Liver (tissue), 9 donors: Measurements from ENCODE around the gene CCDC172. TPM values are rescaled to one million over a fixed set of nuclear protein-coding genes. Genes with fewer than 3 reads are reported as not detected.

Source experiments
- DNase-seq: peaks from one replicate; pipeline ENCODE4 v3.0.0-alpha.2; 2017; ENCODE audit warnings: low spot score
- H3K27ac ChIP-seq, 2 donors: one replicate each; pipeline ENCODE4 v1.7.0; 2013; ENCODE audit warnings: inconsistent platforms in 2 of 2, low read length in 2 of 2, control low read depth in 1 of 2, low read depth in 1 of 2, mild to moderate bottlenecking in 1 of 2
- H3K27me3 ChIP-seq, 4 donors: one replicate each; pipeline versions ENCODE4 v1.6.1 to v1.7.0; 2013; ENCODE audit warnings: low read length in 3 of 4, inconsistent platforms in 1 of 4, mild to moderate bottlenecking in 1 of 4, moderate library complexity in 1 of 4; ENCODE audit not compliant: control insufficient read depth in 4 of 4, insufficient read depth in 4 of 4
- H3K36me3 ChIP-seq, 4 donors: one replicate each; pipeline versions ENCODE4 v1.6.1 to v1.7.0; 2013; ENCODE audit warnings: low read length in 3 of 4, mild to moderate bottlenecking in 3 of 4, low read depth in 1 of 4, moderate library complexity in 1 of 4; ENCODE audit not compliant: control insufficient read depth in 4 of 4, insufficient read depth in 3 of 4
- H3K4me1 ChIP-seq, 4 donors: one replicate each; pipeline versions ENCODE4 v1.6.1 to v1.7.0; 2013; ENCODE audit warnings: low read length in 3 of 4, mild to moderate bottlenecking in 3 of 4, moderate library complexity in 1 of 4; ENCODE audit not compliant: control insufficient read depth in 4 of 4, insufficient read depth in 4 of 4
- H3K4me3 ChIP-seq, 3 donors: one replicate each; pipeline versions ENCODE4 v1.6.1 to v1.7.0; 2013; ENCODE audit warnings: low read length in 3 of 3, control low read depth in 1 of 3, low read depth in 1 of 3, mild to moderate bottlenecking in 1 of 3
- H3K9ac ChIP-seq, 2 donors: one replicate each; pipeline ENCODE4 v1.7.0; 2013; ENCODE audit warnings: low read length in 2 of 2, mild to moderate bottlenecking in 2 of 2, moderate library complexity in 2 of 2, control low read depth in 1 of 2, low read depth in 1 of 2
- H3K9me3 ChIP-seq, 4 donors: one replicate each; pipeline versions ENCODE4 v1.6.1 to v1.7.0; 2013; ENCODE audit warnings: low read length in 3 of 4; ENCODE audit not compliant: control insufficient read depth in 4 of 4
- ATF3 ChIP-seq: IDR thresholded peaks from 2 replicates; pipeline ENCODE4 v1.6.1; 2016; ENCODE audit warnings: antibody characterized with exemption
- CTCF ChIP-seq: fragments of 150-350 bp; IDR thresholded peaks from 2 replicates; pipeline ENCODE4 v1.5.1; 2017; ENCODE audit warnings: improper control_type of control experiment, low read depth, low read length; ENCODE audit not compliant: missing input control
- EGR1 ChIP-seq, 2 donors: IDR thresholded peaks; 2 replicates each; pipeline ENCODE4 v1.6.1; 2016 to 2018; ENCODE audit warnings: antibody characterized with exemption in 2 of 2, low read depth in 2 of 2
- FOXA1 ChIP-seq: IDR thresholded peaks from 2 replicates; pipeline ENCODE4 v1.6.1; 2016; ENCODE audit warnings: antibody characterized with exemption
- FOXA2 ChIP-seq: IDR thresholded peaks from 2 replicates; pipeline ENCODE4 v1.6.1; 2016; ENCODE audit warnings: antibody characterized with exemption
- GABPA ChIP-seq, 2 donors: IDR thresholded peaks in 1 of 2; conservative IDR thresholded peaks in 1 of 2; 2 replicates each; pipeline ENCODE4 v1.6.1; 2016; ENCODE audit warnings: antibody characterized with exemption in 2 of 2, mild to moderate bottlenecking in 1 of 2, moderate library complexity in 1 of 2
- HNF4A ChIP-seq, 2 donors: conservative IDR thresholded peaks; 2 replicates each; pipeline ENCODE4 v1.6.1; 2016; ENCODE audit warnings: antibody characterized with exemption in 2 of 2, mild to moderate bottlenecking in 2 of 2
- HNF4G ChIP-seq: IDR thresholded peaks from 2 replicates; pipeline ENCODE4 v1.6.1; 2016; ENCODE audit warnings: antibody characterized with exemption
- JUND ChIP-seq, 2 donors: IDR thresholded peaks; 2 replicates each; pipeline ENCODE4 v1.6.1; 2016; ENCODE audit warnings: antibody characterized with exemption in 2 of 2
- MAX ChIP-seq: IDR thresholded peaks from 2 replicates; pipeline ENCODE4 v1.6.1; 2016; ENCODE audit warnings: antibody characterized with exemption
- NR2F2 ChIP-seq: IDR thresholded peaks from 2 replicates; pipeline ENCODE4 v1.6.1; 2016; ENCODE audit warnings: antibody characterized with exemption
- REST ChIP-seq: IDR thresholded peaks from 2 replicates; pipeline ENCODE4 v1.6.1; 2016; ENCODE audit warnings: antibody characterized with exemption, mild to moderate bottlenecking
- RXRA ChIP-seq, 2 donors: IDR thresholded peaks; 2 replicates each; pipeline ENCODE4 v1.6.1; 2017 to 2018; ENCODE audit warnings: antibody characterized with exemption in 2 of 2, mild to moderate bottlenecking in 1 of 2
- SP1 ChIP-seq: IDR thresholded peaks from 2 replicates; pipeline ENCODE4 v1.6.1; 2018; ENCODE audit warnings: antibody characterized with exemption, mild to moderate bottlenecking
- TAF1 ChIP-seq: conservative IDR thresholded peaks from 2 replicates; pipeline ENCODE4 v1.6.1; 2016; ENCODE audit warnings: antibody characterized with exemption, mild to moderate bottlenecking
- YY1 ChIP-seq: IDR thresholded peaks from 2 replicates; pipeline ENCODE4 v1.6.1; 2016; ENCODE audit warnings: antibody characterized with exemption, mild to moderate bottlenecking
- ZBTB33 ChIP-seq: IDR thresholded peaks from 2 replicates; pipeline ENCODE4 v1.6.1; 2016; ENCODE audit warnings: antibody characterized with exemption
- WGBS: extraction: QIAGEN DNeasy Blood & Tissue Kit; methylation state at CpG from one replicate; pipeline ENCODE4 v1.1.7; 2013; 5-methylcytosine and 5-hydroxymethylcytosine counted together
- polyA plus RNA-seq, 2 donors: library from polyadenylated mRNA; stranded (reverse) in 1 of 2; unstranded in 1 of 2; fragments of 200-250 nt in 1 of 2; fragments of >200 nt in 1 of 2; fragmentation: Nextera tagmentation in 1 of 2; extraction: Ambion mirVana in 1 of 2; gene quantifications; one replicate each; pipeline versions ENCODE4 v1.2.1 to v1.2.3, GENCODE V29; 2013 to 2015
- total RNA-seq, 2 donors: library from RNA; depleted of rRNA; stranded (reverse); fragments of >200 nt; gene quantifications; one replicate each; pipeline ENCODE4 v1.2.3, GENCODE V29; 2014
- donor health status: healthy.
- donor health status: healthy.
- donor health status: healthy.
- donor health status: healthy.
- donor health status: healthy.

Gene CCDC172
- total and polyA plus RNA-seq, 4 donors: not detected

GRCh38 chr10:116312548-116312947 lies 11.7 kb upstream of the CCDC172 start:
- no peaks in the 10 kb centered on the region for H3K4me1 ChIP-seq
- no peak for DNase-seq
- H3K4me3 ChIP-seq: no peak overlapping the region
- H3K9ac ChIP-seq: no peak overlapping the region
- WGBS: 87% methylated on average over 4 of the region's 4 CpGs
- H3K36me3 ChIP-seq: no peaks in the 10 kb centered on the region
- TF ChIP-seq NR2F2 (no peak), FOXA1 (no peak), SP1 (no peak), YY1 (no peak), ZBTB33 (no peak), HNF4G (no peak), JUND (IDR thresholded peaks at IDR 0.05) (no peak), EGR1 (IDR thresholded peaks at IDR 0.05; ENCODE audit: low read depth in 2 of 2) (no peak), GABPA (IDR thresholded peaks at IDR 0.05 in 1 of 2, conservative IDR thresholded peaks at IDR 0.05 in 1 of 2) (no peak), FOXA2 (no peak), MAX (no peak), ATF3 (no peak), RXRA (IDR thresholded peaks at IDR 0.05) (no peak), CTCF (no peak), HNF4A (conservative IDR thresholded peaks at IDR 0.05) (no peak), TAF1 (no peak)
- no peaks in the 10 kb centered on the region for H3K9me3 ChIP-seq
- no peak overlapping the region for H3K27ac ChIP-seq
- H3K27me3 ChIP-seq: no peaks in the 10 kb centered on the region

GRCh38 chr10:116316503-116316902 lies 7.7 kb upstream of the CCDC172 start:
- DNase-seq: no peak
- H3K9me3 ChIP-seq: no peaks in the 10 kb centered on the region
- H3K4me1 ChIP-seq: no peaks in the 10 kb centered on the region
- H3K27ac ChIP-seq: no peak overlapping the region
- no peak overlapping the region for H3K4me3 ChIP-seq
- WGBS: 34% methylated on average over 2 of the region's 2 CpGs
- TF ChIP-seq ZBTB33 (no peak), REST (no peak)
- no peak overlapping the region for H3K9ac ChIP-seq
- no peaks in the 10 kb centered on the region for H3K27me3 ChIP-seq
- no peaks in the 10 kb centered on the region for H3K36me3 ChIP-seq
